SK-N-SH treated with all-trans-retinoic acid at 6 μM for 48 hours (cell line): Measurements from ENCODE around the gene DDX23.

ENCODE experiments used
- ATAC-seq: fragments of 200-7000 bp; cut with Tn5 transposase; 3 replicates; pipeline ENCODE4 v1.9.1; 2020; ENCODE audit warnings: mild to moderate bottlenecking, moderate library complexity
- ARNTL ChIP-seq: fragments of 450-650 bp; formaldehyde crosslinking; IDR thresholded peaks from 2 replicates; pipeline ENCODE4 v1.5.0; 2020; ENCODE audit warnings: low read depth, mild to moderate bottlenecking, moderate library complexity, borderline replicate concordance
- BACH2 ChIP-seq: fragments of 250-450 bp; sonication (Bioruptor Pico); IDR thresholded peaks from 2 replicates; pipeline ENCODE4 v1.9.0; 2021; ENCODE audit warnings: mild to moderate bottlenecking, borderline replicate concordance
- CSDC2 ChIP-seq: fragments of 250-450 bp; sonication (Bioruptor Pico); IDR thresholded peaks from 2 replicates; pipeline ENCODE4 v1.5.0; 2020; ENCODE audit warnings: mild to moderate bottlenecking, moderate library complexity
- ESRRG ChIP-seq: fragments of 250-450 bp; sonication (Bioruptor Pico); IDR thresholded peaks from 2 replicates; pipeline ENCODE4 v1.6.1; 2021; ENCODE audit warnings: mild to moderate bottlenecking
- ISL1 ChIP-seq: fragments of 250-450 bp; sonication (Bioruptor Pico); IDR thresholded peaks from 2 replicates; pipeline ENCODE4 v2.1.2; 2022; ENCODE audit warnings: mild to moderate bottlenecking, moderate library complexity
- OSR1 ChIP-seq: fragments of 250-450 bp; sonication (Bioruptor Pico); IDR thresholded peaks from 2 replicates; pipeline ENCODE4 v1.8.0; 2022; ENCODE audit warnings: moderate library complexity, mild to moderate bottlenecking, inconsistent platforms
- PPARA ChIP-seq: fragments of 250-450 bp; sonication (Bioruptor Pico); IDR thresholded peaks from 2 replicates; pipeline ENCODE4 v1.5.0; 2020; ENCODE audit warnings: mild to moderate bottlenecking, borderline replicate concordance
- RARB ChIP-seq: fragments of 250-450 bp; sonication (Bioruptor Pico); IDR thresholded peaks from 2 replicates; pipeline ENCODE4 v1.8.0; 2021; ENCODE audit warnings: mild to moderate bottlenecking, moderate library complexity
- SNAI2 ChIP-seq: fragments of 250-450 bp; sonication (Bioruptor Pico); IDR thresholded peaks from 2 replicates; pipeline ENCODE4 v1.5.0; 2020; ENCODE audit warnings: mild to moderate bottlenecking, moderate library complexity
- TCF4 ChIP-seq: fragments of 250-450 bp; sonication (Bioruptor Pico); IDR thresholded peaks from 2 replicates; pipeline ENCODE4 v1.8.0; 2021; ENCODE audit warnings: mild to moderate bottlenecking, moderate library complexity, borderline replicate concordance
- TOX ChIP-seq: fragments of 250-450 bp; sonication (Bioruptor Pico); IDR thresholded peaks from 2 replicates; pipeline ENCODE4 v1.8.0; 2021; ENCODE audit warnings: mild to moderate bottlenecking, moderate library complexity, borderline replicate concordance
- ZC3H10 ChIP-seq: fragments of 250-450 bp; sonication (Bioruptor Pico); IDR thresholded peaks from 2 replicates; pipeline ENCODE4 v1.5.1; 2021; ENCODE audit warnings: mild to moderate bottlenecking, moderate library complexity
- ZFP3 ChIP-seq: fragments of 250-450 bp; sonication (Bioruptor Pico); IDR thresholded peaks from 2 replicates; pipeline ENCODE4 v1.5.0; 2020; ENCODE audit warnings: mild to moderate bottlenecking, moderate library complexity
- ZFP30 ChIP-seq: fragments of 450-650 bp; formaldehyde crosslinking; IDR thresholded peaks from 2 replicates; pipeline ENCODE4 v1.5.0; 2022; ENCODE audit warnings: mild to moderate bottlenecking, moderate library complexity
- ZNF565 ChIP-seq: fragments of 450-650 bp; formaldehyde crosslinking; conservative IDR thresholded peaks from 2 replicates; pipeline ENCODE4 v1.5.0; 2020; ENCODE audit warnings: low read depth, mild to moderate bottlenecking, moderate library complexity
- ZNF70 ChIP-seq: fragments of 450-650 bp; formaldehyde crosslinking; IDR thresholded peaks from 2 replicates; pipeline ENCODE4 v1.5.0; 2020; ENCODE audit warnings: mild to moderate bottlenecking, moderate library complexity
- ZNF8 ChIP-seq: fragments of 450-650 bp; formaldehyde crosslinking; IDR thresholded peaks from 2 replicates; pipeline ENCODE4 v1.5.0; 2020; ENCODE audit warnings: mild to moderate bottlenecking, moderate library complexity
- TF ChIP-seq, protein P1 (sequence below): fragments of 250-450 bp; sonication (Bioruptor Pico); IDR thresholded peaks from 2 replicates; pipeline ENCODE4 v1.8.0; 2021; ENCODE audit warnings: low read depth, mild to moderate bottlenecking, moderate library complexity, borderline replicate concordance
- TF ChIP-seq, protein P2 (sequence below): fragments of 250-450 bp; sonication (Bioruptor Pico); IDR thresholded peaks from 2 replicates; pipeline ENCODE4 v1.5.1; 2020; ENCODE audit warnings: low read depth, mild to moderate bottlenecking, moderate library complexity
- TF ChIP-seq, protein P3 (sequence below): fragments of 250-450 bp; sonication (Bioruptor Pico); IDR thresholded peaks from 2 replicates; pipeline ENCODE4 v1.5.1; 2021; ENCODE audit warnings: mild to moderate bottlenecking, moderate library complexity
- TF ChIP-seq, protein P4 (sequence below): fragments of 250-450 bp; sonication (Bioruptor Pico); IDR thresholded peaks from 2 replicates; pipeline ENCODE4 v1.8.0; 2020; ENCODE audit warnings: mild to moderate bottlenecking, moderate library complexity, borderline replicate concordance
- TF ChIP-seq, protein P5 (sequence below): fragments of 250-450 bp; sonication (Bioruptor Pico); IDR thresholded peaks from 2 replicates; pipeline ENCODE4 v1.5.0; 2020; ENCODE audit warnings: mild to moderate bottlenecking, moderate library complexity

Gene DDX23

DNA sequence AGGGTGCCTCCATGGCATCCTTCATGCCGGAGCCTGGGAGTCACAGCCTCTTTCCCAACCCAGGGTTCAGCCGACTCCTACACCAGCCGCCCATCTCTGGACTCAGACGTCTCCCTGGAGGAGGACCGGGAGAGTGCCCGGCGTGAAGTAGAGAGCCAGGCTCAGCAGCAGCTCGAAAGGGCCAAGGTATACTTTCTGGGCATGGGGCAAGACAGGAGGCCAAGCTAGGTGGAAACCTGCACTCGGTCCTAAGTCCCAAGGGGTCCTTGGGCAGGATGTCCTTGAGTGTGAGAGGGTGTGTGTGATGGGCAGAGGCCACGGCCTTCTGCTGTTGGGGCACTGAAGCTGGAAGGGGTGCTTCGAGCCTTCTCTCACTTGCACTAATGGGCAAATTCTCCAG, 28.7 kb downstream of the DDX23 start:
- TF ChIP-seq, protein P1, sequence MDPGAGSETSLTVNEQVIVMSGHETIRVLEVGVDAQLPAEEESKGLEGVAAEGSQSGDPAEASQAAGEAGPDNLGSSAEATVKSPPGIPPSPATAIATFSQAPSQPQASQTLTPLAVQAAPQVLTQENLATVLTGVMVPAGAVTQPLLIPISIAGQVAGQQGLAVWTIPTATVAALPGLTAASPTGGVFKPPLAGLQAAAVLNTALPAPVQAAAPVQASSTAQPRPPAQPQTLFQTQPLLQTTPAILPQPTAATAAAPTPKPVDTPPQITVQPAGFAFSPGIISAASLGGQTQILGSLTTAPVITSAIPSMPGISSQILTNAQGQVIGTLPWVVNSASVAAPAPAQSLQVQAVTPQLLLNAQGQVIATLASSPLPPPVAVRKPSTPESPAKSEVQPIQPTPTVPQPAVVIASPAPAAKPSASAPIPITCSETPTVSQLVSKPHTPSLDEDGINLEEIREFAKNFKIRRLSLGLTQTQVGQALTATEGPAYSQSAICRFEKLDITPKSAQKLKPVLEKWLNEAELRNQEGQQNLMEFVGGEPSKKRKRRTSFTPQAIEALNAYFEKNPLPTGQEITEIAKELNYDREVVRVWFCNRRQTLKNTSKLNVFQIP (CRISPR knock-in tag), result no peak
- TF ChIP-seq ISL1 (CRISPR knock-in tag) (no peak), TOX (no peak), CSDC2 (no peak), ESRRG (CRISPR knock-in tag) (no peak), ZNF565 (CRISPR knock-in tag) (no peak), ZNF70 (no peak), RARB (CRISPR knock-in tag) (no peak), ZFP30 (no peak), ARNTL (CRISPR knock-in tag) (no peak), OSR1 (CRISPR knock-in tag) (no peak), SNAI2 (no peak)
- TF ChIP-seq, protein P2, sequence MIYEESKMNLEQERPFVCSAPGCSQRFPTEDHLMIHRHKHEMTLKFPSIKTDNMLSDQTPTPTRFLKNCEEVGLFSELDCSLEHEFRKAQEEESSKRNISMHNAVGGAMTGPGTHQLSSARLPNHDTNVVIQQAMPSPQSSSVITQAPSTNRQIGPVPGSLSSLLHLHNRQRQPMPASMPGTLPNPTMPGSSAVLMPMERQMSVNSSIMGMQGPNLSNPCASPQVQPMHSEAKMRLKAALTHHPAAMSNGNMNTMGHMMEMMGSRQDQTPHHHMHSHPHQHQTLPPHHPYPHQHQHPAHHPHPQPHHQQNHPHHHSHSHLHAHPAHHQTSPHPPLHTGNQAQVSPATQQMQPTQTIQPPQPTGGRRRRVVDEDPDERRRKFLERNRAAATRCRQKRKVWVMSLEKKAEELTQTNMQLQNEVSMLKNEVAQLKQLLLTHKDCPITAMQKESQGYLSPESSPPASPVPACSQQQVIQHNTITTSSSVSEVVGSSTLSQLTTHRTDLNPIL (CRISPR knock-in tag), result no peak
- TF ChIP-seq, protein P3, sequence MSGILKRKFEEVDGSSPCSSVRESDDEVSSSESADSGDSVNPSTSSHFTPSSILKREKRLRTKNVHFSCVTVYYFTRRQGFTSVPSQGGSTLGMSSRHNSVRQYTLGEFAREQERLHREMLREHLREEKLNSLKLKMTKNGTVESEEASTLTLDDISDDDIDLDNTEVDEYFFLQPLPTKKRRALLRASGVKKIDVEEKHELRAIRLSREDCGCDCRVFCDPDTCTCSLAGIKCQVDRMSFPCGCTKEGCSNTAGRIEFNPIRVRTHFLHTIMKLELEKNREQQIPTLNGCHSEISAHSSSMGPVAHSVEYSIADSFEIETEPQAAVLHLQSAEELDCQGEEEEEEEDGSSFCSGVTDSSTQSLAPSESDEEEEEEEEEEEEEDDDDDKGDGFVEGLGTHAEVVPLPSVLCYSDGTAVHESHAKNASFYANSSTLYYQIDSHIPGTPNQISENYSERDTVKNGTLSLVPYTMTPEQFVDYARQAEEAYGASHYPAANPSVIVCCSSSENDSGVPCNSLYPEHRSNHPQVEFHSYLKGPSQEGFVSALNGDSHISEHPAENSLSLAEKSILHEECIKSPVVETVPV (CRISPR knock-in tag), result no peak
- TF ChIP-seq, protein P4, sequence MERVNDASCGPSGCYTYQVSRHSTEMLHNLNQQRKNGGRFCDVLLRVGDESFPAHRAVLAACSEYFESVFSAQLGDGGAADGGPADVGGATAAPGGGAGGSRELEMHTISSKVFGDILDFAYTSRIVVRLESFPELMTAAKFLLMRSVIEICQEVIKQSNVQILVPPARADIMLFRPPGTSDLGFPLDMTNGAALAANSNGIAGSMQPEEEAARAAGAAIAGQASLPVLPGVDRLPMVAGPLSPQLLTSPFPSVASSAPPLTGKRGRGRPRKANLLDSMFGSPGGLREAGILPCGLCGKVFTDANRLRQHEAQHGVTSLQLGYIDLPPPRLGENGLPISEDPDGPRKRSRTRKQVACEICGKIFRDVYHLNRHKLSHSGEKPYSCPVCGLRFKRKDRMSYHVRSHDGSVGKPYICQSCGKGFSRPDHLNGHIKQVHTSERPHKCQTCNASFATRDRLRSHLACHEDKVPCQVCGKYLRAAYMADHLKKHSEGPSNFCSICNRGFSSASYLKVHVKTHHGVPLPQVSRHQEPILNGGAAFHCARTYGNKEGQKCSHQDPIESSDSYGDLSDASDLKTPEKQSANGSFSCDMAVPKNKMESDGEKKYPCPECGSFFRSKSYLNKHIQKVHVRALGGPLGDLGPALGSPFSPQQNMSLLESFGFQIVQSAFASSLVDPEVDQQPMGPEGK, result no peak
- no peak for ATAC-seq

DNA sequence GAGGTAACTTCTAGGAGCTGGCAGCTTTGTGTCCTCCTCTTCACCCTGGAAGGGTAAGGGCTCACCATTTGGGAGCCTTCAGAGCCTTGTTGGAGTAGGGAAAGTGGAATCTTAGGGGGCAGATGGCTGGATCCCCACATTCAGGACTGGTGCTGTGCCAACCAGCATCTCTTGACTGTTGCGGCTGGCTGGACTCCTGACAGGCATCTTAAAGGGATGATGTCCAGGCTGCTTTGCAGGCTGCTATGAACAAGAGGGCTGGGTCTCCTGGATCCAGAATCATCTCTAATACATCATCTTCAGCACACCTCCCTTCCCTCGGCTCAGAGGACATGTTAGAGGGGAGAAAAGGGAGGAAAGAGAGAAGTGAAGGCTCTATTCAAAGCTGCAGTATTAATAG, 29.3 kb downstream of the DDX23 start:
- TF ChIP-seq ISL1 (CRISPR knock-in tag), result no peak
- no peak for TF ChIP-seq TOX
- no peak for TF ChIP-seq OSR1 (CRISPR knock-in tag)
- TF ChIP-seq ZNF565 (CRISPR knock-in tag), result no peak
- no peak for TF ChIP-seq ZFP3 (CRISPR knock-in tag)
- no peak for TF ChIP-seq ZFP30
- TF ChIP-seq, protein P5, sequence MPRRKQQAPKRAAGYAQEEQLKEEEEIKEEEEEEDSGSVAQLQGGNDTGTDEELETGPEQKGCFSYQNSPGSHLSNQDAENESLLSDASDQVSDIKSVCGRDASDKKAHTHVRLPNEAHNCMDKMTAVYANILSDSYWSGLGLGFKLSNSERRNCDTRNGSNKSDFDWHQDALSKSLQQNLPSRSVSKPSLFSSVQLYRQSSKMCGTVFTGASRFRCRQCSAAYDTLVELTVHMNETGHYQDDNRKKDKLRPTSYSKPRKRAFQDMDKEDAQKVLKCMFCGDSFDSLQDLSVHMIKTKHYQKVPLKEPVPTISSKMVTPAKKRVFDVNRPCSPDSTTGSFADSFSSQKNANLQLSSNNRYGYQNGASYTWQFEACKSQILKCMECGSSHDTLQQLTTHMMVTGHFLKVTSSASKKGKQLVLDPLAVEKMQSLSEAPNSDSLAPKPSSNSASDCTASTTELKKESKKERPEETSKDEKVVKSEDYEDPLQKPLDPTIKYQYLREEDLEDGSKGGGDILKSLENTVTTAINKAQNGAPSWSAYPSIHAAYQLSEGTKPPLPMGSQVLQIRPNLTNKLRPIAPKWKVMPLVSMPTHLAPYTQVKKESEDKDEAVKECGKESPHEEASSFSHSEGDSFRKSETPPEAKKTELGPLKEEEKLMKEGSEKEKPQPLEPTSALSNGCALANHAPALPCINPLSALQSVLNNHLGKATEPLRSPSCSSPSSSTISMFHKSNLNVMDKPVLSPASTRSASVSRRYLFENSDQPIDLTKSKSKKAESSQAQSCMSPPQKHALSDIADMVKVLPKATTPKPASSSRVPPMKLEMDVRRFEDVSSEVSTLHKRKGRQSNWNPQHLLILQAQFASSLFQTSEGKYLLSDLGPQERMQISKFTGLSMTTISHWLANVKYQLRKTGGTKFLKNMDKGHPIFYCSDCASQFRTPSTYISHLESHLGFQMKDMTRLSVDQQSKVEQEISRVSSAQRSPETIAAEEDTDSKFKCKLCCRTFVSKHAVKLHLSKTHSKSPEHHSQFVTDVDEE (CRISPR knock-in tag), result no peak
- no peak for TF ChIP-seq TCF4 (CRISPR knock-in tag)
- no peak for TF ChIP-seq CSDC2
- no peak for TF ChIP-seq ZC3H10
- TF ChIP-seq, protein P4, result no peak
- no peak for TF ChIP-seq RARB (CRISPR knock-in tag)
- no peak for TF ChIP-seq ESRRG (CRISPR knock-in tag)
- TF ChIP-seq, protein P3 (CRISPR knock-in tag), result no peak
- TF ChIP-seq BACH2 (CRISPR knock-in tag), result no peak
- TF ChIP-seq ZNF8, result no peak
- TF ChIP-seq, protein P2 (CRISPR knock-in tag), result no peak
- TF ChIP-seq, protein P1 (CRISPR knock-in tag), result no peak
- no peak for TF ChIP-seq ARNTL (CRISPR knock-in tag)
- TF ChIP-seq PPARA (CRISPR knock-in tag), result no peak
- no peak for ATAC-seq
